Measurements from ENCODE around the gene ZNF205.

ZNF205 gene

DNA sequence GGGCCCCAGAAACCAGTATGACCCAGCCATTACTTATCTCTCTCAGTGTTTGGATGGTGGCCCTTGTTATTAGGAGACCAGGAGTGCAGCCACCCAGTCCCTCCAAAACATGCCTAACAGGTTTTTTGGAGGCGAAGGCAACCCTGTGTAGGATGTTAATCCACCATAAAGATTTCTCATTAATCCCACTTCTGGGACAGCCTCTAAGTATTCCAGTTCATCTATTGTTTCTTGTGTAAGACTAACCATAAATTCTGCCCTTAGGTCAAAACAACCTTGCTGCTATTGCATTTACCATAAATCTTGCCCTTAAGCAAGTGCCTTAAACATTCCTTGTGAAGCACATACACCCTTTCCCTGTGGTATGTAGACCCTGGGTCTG, 54.1 kb downstream of the ZNF205 start:
- TF ChIP-seq SIN3A (IDR thresholded peaks at IDR 0.05; ENCODE audit: borderline replicate concordance, insufficient read depth, low read length) (no peak), TAF1 (IDR thresholded peaks at IDR 0.05; ENCODE audit: borderline replicate concordance, insufficient read depth, low read length) (no peak), POLR2AphosphoS5 (IDR thresholded peaks at IDR 0.05; ENCODE audit: low read depth, low read length) (no peak), FOXP2 (optimal IDR thresholded peaks at IDR 0.05; ENCODE audit: borderline replicate concordance, extremely low read depth, extremely low read length, insufficient read depth) (no peak)
- TF ChIP-seq, protein P1, sequence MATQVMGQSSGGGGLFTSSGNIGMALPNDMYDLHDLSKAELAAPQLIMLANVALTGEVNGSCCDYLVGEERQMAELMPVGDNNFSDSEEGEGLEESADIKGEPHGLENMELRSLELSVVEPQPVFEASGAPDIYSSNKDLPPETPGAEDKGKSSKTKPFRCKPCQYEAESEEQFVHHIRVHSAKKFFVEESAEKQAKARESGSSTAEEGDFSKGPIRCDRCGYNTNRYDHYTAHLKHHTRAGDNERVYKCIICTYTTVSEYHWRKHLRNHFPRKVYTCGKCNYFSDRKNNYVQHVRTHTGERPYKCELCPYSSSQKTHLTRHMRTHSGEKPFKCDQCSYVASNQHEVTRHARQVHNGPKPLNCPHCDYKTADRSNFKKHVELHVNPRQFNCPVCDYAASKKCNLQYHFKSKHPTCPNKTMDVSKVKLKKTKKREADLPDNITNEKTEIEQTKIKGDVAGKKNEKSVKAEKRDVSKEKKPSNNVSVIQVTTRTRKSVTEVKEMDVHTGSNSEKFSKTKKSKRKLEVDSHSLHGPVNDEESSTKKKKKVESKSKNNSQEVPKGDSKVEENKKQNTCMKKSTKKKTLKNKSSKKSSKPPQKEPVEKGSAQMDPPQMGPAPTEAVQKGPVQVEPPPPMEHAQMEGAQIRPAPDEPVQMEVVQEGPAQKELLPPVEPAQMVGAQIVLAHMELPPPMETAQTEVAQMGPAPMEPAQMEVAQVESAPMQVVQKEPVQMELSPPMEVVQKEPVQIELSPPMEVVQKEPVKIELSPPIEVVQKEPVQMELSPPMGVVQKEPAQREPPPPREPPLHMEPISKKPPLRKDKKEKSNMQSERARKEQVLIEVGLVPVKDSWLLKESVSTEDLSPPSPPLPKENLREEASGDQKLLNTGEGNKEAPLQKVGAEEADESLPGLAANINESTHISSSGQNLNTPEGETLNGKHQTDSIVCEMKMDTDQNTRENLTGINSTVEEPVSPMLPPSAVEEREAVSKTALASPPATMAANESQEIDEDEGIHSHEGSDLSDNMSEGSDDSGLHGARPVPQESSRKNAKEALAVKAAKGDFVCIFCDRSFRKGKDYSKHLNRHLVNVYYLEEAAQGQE (IDR thresholded peaks at IDR 0.05; ENCODE audit: insufficient read depth in 1 of 2, low read depth in 2 of 2, low read length in 2 of 2): no peak

Measured in PFSK-1 (cell line).